ENCODE results near the gene MISP. TPM values are rescaled to one million over a fixed set of nuclear protein-coding genes. Genes with fewer than 3 reads are reported as not detected.

Gene MISP
- polyA plus RNA-seq, 5 donors: 5.7 to 17.2 (median 9.4) TPM

DNA sequence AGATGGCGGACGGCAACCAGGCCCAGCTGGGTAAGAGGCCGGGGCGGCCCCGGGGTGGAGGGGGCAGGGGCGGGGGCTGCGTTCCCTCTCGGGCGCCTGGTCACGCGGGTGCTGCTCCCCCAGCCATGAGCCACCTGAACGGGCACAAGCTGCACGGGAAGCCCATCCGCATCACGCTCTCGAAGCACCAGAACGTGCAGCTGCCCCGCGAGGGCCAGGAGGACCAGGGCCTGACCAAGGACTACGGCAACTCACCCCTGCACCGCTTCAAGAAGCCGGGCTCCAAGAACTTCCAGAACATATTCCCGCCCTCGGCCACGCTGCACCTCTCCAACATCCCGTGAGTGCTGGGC, 57.5 kb downstream of the MISP start:
- no peak for DNase-seq

DNA sequence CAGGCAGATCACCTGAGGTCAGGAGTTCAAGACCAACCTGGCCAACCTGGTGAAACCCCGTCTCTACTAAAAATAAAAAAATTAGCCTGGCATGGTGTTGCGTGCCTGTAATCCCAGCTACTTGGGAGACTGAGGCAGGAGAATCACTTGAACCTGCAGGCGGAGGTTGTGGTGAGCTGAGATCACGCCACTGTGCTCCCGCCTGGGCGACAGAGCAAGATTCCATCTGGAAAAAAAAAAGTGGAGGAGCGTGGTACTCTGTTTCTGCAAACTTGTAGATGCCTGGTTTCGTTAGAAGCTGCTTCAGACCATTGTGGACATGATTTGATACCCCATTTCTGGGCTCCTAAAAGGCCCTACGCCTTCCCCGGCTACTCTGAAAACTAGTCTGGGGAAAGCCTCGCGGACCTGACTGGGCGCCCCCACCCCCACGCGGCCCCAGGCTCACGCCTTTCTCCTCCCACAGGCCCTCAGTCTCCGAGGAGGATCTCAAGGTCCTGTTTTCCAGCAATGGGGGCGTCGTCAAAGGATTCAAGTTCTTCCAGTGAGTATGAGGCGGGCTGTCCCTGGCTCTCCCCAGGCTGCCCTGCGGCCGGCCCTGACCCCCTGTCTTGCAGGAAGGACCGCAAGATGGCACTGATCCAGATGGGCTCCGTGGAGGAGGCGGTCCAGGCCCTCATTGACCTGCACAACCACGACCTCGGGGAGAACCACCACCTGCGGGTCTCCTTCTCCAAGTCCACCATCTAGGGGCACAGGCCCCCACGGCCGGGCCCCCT, 59.4 kb downstream of the MISP start:
- DNase-seq: no peak

DNA sequence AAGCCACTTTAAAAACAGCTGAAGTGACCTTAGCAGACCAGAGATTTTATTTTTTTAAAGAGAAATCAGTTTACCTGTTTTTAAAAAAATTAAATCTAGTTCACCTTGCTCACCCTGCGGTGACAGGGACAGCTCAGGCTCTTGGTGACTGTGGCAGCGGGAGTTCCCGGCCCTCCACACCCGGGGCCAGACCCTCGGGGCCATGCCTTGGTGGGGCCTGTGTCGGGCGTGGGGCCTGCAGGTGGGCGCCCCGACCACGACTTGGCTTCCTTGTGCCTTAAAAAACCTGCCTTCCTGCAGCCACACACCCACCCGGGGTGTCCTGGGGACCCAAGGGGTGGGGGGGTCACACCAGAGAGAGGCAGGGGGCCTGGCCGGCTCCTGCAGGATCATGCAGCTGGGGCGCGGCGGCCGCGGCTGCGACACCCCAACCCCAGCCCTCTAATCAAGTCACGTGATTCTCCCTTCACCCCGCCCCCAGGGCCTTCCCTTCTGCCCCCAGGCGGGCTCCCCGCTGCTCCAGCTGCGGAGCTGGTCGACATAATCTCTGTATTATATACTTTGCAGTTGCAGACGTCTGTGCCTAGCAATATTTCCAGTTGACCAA, 60.1 kb downstream of the MISP start:
- DNase-seq: no peak

DNA sequence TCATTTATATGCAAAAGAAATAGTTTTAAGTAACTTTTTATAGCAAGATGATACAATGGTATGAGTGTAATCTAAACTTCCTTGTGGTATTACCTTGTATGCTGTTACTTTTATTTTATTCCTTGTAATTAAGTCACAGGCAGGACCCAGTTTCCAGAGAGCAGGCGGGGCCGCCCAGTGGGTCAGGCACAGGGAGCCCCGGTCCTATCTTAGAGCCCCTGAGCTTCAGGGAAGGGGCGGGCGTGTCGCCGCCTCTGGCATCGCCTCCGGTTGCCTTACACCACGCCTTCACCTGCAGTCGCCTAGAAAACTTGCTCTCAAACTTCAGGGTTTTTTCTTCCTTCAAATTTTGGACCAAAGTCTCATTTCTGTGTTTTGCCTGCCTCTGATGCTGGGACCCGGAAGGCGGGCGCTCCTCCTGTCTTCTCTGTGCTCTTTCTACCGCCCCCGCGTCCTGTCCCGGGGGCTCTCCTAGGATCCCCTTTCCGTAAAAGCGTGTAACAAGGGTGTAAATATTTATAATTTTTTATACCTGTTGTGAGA, 60.7 kb downstream of the MISP start:
- no peak for DNase-seq

DNA sequence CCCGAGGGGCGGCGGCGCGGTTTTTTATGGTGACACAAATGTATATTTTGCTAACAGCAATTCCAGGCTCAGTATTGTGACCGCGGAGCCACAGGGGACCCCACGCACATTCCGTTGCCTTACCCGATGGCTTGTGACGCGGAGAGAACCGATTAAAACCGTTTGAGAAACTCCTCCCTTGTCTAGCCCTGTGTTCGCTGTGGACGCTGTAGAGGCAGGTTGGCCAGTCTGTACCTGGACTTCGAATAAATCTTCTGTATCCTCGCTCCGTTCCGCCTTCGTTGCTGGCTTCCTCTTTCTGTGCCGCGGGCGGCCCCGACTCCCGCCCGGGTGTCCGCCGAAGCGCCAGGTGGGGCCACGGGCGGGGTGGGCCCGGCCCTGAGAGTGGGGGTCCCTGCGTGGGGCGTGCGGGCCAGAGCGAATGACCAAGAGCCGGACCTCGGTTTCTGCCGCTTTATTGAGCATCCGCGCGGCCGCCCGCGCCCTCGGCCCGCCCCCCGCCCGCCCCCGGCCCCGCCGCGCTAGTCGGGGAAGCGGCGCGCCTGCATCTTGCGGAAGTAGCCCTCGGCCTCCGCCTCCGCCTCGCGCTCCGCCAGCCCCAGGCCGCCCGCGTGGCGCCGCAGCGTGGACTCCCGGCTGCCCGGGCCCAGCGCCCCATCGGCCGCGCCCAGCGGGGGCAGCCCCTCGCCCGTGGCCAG, 61.3 kb downstream of the MISP start:
- no peak for DNase-seq

DNA sequence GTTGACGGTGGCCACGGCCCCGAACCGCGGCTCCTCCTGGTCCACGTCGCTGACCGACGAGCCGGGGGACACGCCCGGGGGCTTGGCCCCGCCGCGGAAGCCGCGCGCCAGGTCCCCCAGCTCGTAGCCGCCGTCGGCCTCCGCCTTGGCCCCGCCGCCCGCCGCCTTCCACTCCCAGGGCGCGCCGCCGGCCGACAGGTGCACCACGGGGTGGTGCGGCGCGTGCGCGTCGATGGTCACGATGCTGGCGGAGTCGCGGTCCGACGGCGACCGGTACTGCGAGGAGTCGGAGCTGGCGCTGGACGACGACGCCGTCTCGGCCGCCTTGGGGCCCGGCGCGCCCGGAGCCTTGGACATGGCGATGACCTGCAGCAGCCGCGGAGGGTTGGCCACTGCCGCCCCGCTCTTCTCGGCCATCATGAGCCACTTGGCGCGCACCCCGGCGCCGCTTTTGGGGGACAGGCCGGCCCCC, 61.9 kb downstream of the MISP start:
- DNase-seq: no peak

DNA sequence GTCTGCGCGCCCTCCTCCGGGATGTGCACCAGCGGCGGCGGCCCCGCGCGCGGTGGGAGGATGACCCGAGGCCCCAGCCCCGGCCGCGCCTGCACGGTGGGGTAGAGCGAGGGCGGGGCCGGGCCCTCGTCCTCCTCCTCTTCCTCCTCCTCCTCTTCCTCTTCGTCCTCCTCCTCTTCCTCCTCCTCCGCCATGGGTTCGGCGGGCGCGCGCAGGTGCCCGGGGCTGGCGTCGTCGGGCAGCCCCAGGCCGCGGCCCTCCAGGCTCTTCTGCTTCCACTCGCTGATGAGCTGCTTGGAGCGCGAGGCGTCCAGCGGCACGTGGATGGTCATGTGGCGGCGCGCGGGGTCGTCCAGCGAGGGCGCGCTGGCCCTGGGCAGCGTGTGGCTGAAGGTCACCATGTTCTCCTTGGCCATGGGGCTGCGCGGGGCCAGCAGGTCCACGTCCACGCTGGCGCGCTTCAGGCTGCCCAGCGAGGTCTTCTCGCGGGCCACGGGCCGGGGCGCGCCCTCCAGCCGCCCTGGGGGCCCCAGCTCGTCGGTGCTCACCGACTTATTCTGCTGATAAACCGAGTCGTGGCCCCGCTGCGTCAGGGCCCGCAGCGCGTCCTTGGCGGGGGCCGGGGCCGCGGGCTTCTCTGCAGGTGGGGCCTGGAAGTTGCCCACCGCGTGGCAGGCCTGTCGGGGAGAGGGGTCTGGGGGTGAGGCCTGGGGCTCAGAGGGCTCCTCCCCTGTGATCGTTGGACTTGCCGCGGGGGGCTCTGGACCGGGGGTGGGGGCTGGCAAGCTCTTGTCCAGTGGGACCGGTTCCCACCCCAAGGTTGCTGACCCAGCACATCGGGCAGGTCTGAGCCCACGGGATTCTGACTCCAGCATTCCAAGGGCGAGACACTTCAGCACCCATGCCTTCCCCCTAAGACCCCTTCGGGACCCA, 62.6 kb downstream of the MISP start:
- DNase-seq: no peak

Other genes with a start within 250 kb of the MISP start
- gene TPGS1, start 243.6 kb upstream of the MISP start, polyA plus RNA-seq (ENCODE audit: insufficient read depth in 1 of 5, insufficient read length in 5 of 5, low replicate concordance in 1 of 5): 10 to 100 TPM in 1 of 5 donors, 1 to 10 TPM in 4; 4.0 to 15.5 (median 6.6) TPM
- 10 to 100 TPM; 43.5 to 68.9 (median 50.8) TPM for gene CDC34, start 219.4 kb upstream of the MISP start, polyA plus RNA-seq (ENCODE audit: insufficient read depth in 1 of 5, insufficient read length in 5 of 5, low replicate concordance in 1 of 5)
- gene GZMM, start 207.1 kb upstream of the MISP start, polyA plus RNA-seq (ENCODE audit: insufficient read depth in 1 of 5, insufficient read length in 5 of 5, low replicate concordance in 1 of 5): 1 to 10 TPM in 1 of 5 donors, under 1 TPM in 4; 0.32 to 1.1 (median 0.76) TPM
- 100 to 1,000 TPM; 219 to 458 (median 275) TPM for gene BSG, start 178.5 kb upstream of the MISP start, polyA plus RNA-seq (ENCODE audit: insufficient read depth in 1 of 5, insufficient read length in 5 of 5, low replicate concordance in 1 of 5)
- under 1 TPM; 0.05 to 0.15 (median 0.13) TPM for gene HCN2, start 161.2 kb upstream of the MISP start, polyA plus RNA-seq (ENCODE audit: insufficient read depth in 1 of 5, insufficient read length in 5 of 5, low replicate concordance in 1 of 5)
- gene POLRMT, start 117.6 kb upstream of the MISP start, polyA plus RNA-seq (ENCODE audit: insufficient read depth in 1 of 5, insufficient read length in 5 of 5, low replicate concordance in 1 of 5): 10 to 100 TPM; 28.9 to 46.0 (median 43.0) TPM
- gene FGF22, start 111.2 kb upstream of the MISP start, polyA plus RNA-seq (ENCODE audit: insufficient read depth in 1 of 5, insufficient read length in 5 of 5, low replicate concordance in 1 of 5): under 1 TPM; 0.19 to 0.57 (median 0.22) TPM
- gene RNF126, start 87.9 kb upstream of the MISP start, polyA plus RNA-seq (ENCODE audit: insufficient read depth in 1 of 5, insufficient read length in 5 of 5, low replicate concordance in 1 of 5): 10 to 100 TPM; 13.8 to 33.6 (median 19.8) TPM
- 10 to 100 TPM in 3 of 5 donors, 1 to 10 TPM in 2; 7.0 to 17.2 (median 12.9) TPM for gene FSTL3, start 74.7 kb upstream of the MISP start, polyA plus RNA-seq (ENCODE audit: insufficient read depth in 1 of 5, insufficient read length in 5 of 5, low replicate concordance in 1 of 5)
- gene PRSS57, start 55.7 kb upstream of the MISP start, polyA plus RNA-seq (ENCODE audit: insufficient read depth in 1 of 5, insufficient read length in 5 of 5, low replicate concordance in 1 of 5): under 1 TPM in 4 of 5 donors, not detected in 1; 0.14 to 0.64 (median 0.39) TPM
- 10 to 100 TPM; 32.5 to 62.8 (median 43.2) TPM for gene PALM, start 42.2 kb upstream of the MISP start, polyA plus RNA-seq (ENCODE audit: insufficient read depth in 1 of 5, insufficient read length in 5 of 5, low replicate concordance in 1 of 5)
- 100 to 1,000 TPM; 294 to 375 (median 310) TPM for gene PTBP1, start 46.3 kb downstream of the MISP start, polyA plus RNA-seq (ENCODE audit: insufficient read depth in 1 of 5, insufficient read length in 5 of 5, low replicate concordance in 1 of 5)
- 10 to 100 TPM in 1 of 5 donors, 1 to 10 TPM in 4; 3.0 to 13.7 (median 7.1) TPM for gene PLPPR3, start 70.8 kb downstream of the MISP start, polyA plus RNA-seq (ENCODE audit: insufficient read depth in 1 of 5, insufficient read length in 5 of 5, low replicate concordance in 1 of 5)
- gene AZU1, start 76.7 kb downstream of the MISP start, polyA plus RNA-seq (ENCODE audit: insufficient read depth in 1 of 5, insufficient read length in 5 of 5, low replicate concordance in 1 of 5): 1 to 10 TPM; 1.4 to 4.4 (median 1.9) TPM
- gene PRTN3, start 89.9 kb downstream of the MISP start, polyA plus RNA-seq (ENCODE audit: insufficient read depth in 1 of 5, insufficient read length in 5 of 5, low replicate concordance in 1 of 5): 1 to 10 TPM; 1.4 to 3.4 (median 2.2) TPM
- 1 to 10 TPM in 2 of 5 donors, under 1 TPM in 3; 0.20 to 1.7 (median 0.75) TPM for gene ELANE, start 101.2 kb downstream of the MISP start, polyA plus RNA-seq (ENCODE audit: insufficient read depth in 1 of 5, insufficient read length in 5 of 5, low replicate concordance in 1 of 5)
- gene CFD, start 108.6 kb downstream of the MISP start, polyA plus RNA-seq (ENCODE audit: insufficient read depth in 1 of 5, insufficient read length in 5 of 5, low replicate concordance in 1 of 5): 10 to 100 TPM in 1 of 5 donors, 1 to 10 TPM in 4; 4.7 to 31.4 (median 6.3) TPM
- 10 to 100 TPM; 36.7 to 76.2 (median 51.0) TPM for gene MED16, start 142.1 kb downstream of the MISP start, polyA plus RNA-seq (ENCODE audit: insufficient read depth in 1 of 5, insufficient read length in 5 of 5, low replicate concordance in 1 of 5)
- gene RNU6-9, start 142.4 kb downstream of the MISP start, polyA plus RNA-seq (ENCODE audit: insufficient read depth in 1 of 5, insufficient read length in 5 of 5, low replicate concordance in 1 of 5): not detected
- 10 to 100 TPM; 27.5 to 61.8 (median 37.1) TPM for gene R3HDM4, start 162.1 kb downstream of the MISP start, polyA plus RNA-seq (ENCODE audit: insufficient read depth in 1 of 5, insufficient read length in 5 of 5, low replicate concordance in 1 of 5)
- gene KISS1R, start 166.2 kb downstream of the MISP start, polyA plus RNA-seq (ENCODE audit: insufficient read depth in 1 of 5, insufficient read length in 5 of 5, low replicate concordance in 1 of 5): under 1 TPM in 1 of 5 donors, not detected in 4; 0.15 TPM
- gene ARID3A, start 174.9 kb downstream of the MISP start, polyA plus RNA-seq (ENCODE audit: insufficient read depth in 1 of 5, insufficient read length in 5 of 5, low replicate concordance in 1 of 5): 10 to 100 TPM; 17.0 to 28.0 (median 20.3) TPM
- gene WDR18, start 233.2 kb downstream of the MISP start, polyA plus RNA-seq (ENCODE audit: insufficient read depth in 1 of 5, insufficient read length in 5 of 5, low replicate concordance in 1 of 5): 10 to 100 TPM; 22.3 to 47.6 (median 30.8) TPM
- 1 to 10 TPM in 2 of 5 donors, under 1 TPM in 3; 0.31 to 1.6 (median 0.69) TPM for gene GRIN3B, start 249.3 kb downstream of the MISP start, polyA plus RNA-seq (ENCODE audit: insufficient read depth in 1 of 5, insufficient read length in 5 of 5, low replicate concordance in 1 of 5)